Measurements from ENCODE around the gene YARS1.
A peak's percentile ranks its signal among the peaks of the same experiment; 100 is the strongest.
"Not testable (repeated sequence)": the region's sequence is repeated elsewhere in the genome, so short reads cannot be mapped to it uniquely, and the experiment has no call there.

Gene YARS1

DNA sequence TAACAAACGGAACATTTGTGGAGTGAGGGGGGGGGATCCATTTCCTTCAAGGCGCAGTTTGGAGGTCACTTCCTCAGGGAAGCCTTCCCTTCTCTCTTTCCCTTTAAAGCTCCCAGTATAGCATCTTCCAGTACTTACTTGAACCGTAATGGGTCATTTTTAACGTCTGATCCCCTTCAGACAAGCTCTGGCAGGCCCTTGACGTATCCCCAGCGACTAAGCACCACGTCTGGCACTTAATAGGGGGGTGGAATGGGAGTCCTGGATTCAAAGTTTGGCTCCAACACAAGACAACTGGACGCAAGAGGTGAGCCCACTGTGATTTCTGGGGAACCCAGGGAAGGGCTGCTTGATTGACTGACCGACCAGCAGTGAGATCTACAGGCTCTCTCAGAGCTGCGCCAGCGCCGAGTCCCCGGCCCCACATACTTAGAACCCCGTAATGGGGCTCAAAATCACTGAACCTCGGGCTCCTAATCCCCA, 441 bp downstream of the YARS1 start:
- no peaks in the 10 kb centered on the region for H3K36me3 ChIP-seq (ENCODE audit: control insufficient read depth in 2 of 2, insufficient read depth in 2 of 2, low read length in 2 of 2)
- peak overlapping the region; percentile 93 to 96 for H3K9ac ChIP-seq (ENCODE audit: low read depth in 1 of 2, low read length in 2 of 2)
- H3K4me3 ChIP-seq (ENCODE audit: low read length in 2 of 2), result peak overlapping the region; percentile 97
- peaks cover 22 to 24% of the 10 kb centered on the region in 2 donors for H3K4me1 ChIP-seq (ENCODE audit: control insufficient read depth in 2 of 2, insufficient read depth in 2 of 2, low read length in 2 of 2)
- no peaks in the 10 kb centered on the region for H3K27me3 ChIP-seq (ENCODE audit: control insufficient read depth in 2 of 2, insufficient read depth in 2 of 2, low read length in 2 of 2)
- peak overlapping the region; percentile 75 to 97 for H3K27ac ChIP-seq (ENCODE audit: low read depth in 2 of 2, low read length in 2 of 2)
- no peaks in the 10 kb centered on the region for H3K9me3 ChIP-seq (ENCODE audit: control insufficient read depth in 2 of 2, low read length in 2 of 2)

DNA sequence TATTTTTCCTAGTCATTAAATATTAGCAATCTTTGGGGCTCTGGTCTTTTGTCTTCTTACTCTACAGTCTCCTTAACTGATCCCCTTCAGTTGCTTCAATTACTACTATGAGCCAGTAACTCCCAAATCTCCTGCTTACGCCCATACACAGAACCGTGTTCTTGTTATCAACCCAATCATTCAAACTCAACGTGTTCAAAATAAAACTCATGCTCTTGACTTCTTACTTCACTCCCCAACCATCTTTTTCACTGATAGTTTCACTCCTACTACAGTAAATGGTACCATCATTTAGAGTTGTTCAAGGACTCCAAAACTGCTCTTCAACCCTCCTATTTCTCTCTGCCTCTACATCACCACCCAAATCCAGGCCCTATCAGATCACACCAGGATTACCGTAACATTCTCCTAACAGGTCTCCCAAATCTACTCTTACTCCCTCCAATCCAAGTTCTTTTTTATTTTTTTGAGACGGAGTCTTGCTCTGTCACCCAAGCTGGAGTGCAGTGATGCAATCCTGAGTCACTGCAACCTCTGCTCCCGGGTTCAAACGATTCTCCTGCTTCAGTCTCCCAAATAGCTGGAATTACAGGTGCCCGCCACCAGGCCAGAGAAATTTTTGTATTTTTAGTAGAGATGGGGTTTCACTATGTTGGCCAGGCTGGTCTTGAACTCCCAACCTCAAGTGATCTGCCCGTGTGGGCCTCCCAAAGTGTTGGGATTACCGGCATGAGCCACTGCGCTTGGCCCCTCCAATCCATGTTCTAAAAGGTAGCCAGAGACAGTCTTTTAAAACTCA, 3.0 kb downstream of the YARS1 start:
- Histone ChIP-seq H3K36me3 (ENCODE audit: control insufficient read depth in 2 of 2, insufficient read depth in 2 of 2, low read length in 2 of 2) (peaks cover 14 to 19% of the 10 kb centered on the region in 2 donors), H3K9me3 (ENCODE audit: control insufficient read depth in 2 of 2, low read length in 2 of 2) (no peaks in the 10 kb centered on the region), H3K27ac (ENCODE audit: low read depth in 2 of 2, low read length in 2 of 2) (no peak overlapping the region), H3K4me1 (ENCODE audit: control insufficient read depth in 2 of 2, insufficient read depth in 2 of 2, low read length in 2 of 2) (peaks cover 19 to 21% of the 10 kb centered on the region in 2 donors), H3K27me3 (ENCODE audit: control insufficient read depth in 2 of 2, insufficient read depth in 2 of 2, low read length in 2 of 2) (no peaks in the 10 kb centered on the region), H3K4me3 (ENCODE audit: low read length in 2 of 2) (no peak overlapping the region), H3K9ac (ENCODE audit: low read depth in 1 of 2, low read length in 2 of 2) (no peak overlapping the region)

DNA sequence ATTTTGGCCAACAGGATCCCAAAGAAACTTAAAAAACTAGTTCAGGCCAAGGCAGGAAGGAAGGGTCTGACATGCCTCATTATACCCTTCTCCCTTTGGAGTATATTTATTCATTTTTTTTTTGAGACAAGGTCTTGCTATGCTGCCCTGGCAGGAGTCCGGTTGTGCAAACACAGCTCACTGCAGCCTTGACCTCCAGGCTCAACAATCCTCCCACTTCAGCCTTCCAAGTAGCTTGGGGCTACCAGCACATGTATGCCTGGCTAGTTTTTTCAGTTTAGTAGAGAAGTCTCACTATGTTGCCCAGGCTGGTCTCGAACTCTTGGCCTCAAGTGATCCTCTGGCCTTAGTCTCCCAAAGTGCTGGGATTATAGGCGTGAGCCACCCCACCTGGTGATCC, 5.2 kb downstream of the YARS1 start:
- peaks cover 21 to 22% of the 10 kb centered on the region in 2 donors for H3K36me3 ChIP-seq (ENCODE audit: control insufficient read depth in 2 of 2, insufficient read depth in 2 of 2, low read length in 2 of 2)
- no peaks in the 10 kb centered on the region for H3K9me3 ChIP-seq (ENCODE audit: control insufficient read depth in 2 of 2, low read length in 2 of 2)
- H3K4me1 ChIP-seq (ENCODE audit: control insufficient read depth in 2 of 2, insufficient read depth in 2 of 2, low read length in 2 of 2), result peaks cover 10 to 13% of the 10 kb centered on the region in 2 donors
- no peak overlapping the region for H3K9ac ChIP-seq (ENCODE audit: low read depth in 1 of 2, low read length in 2 of 2)
- no peaks in the 10 kb centered on the region for H3K27me3 ChIP-seq (ENCODE audit: control insufficient read depth in 2 of 2, insufficient read depth in 2 of 2, low read length in 2 of 2)
- no peak overlapping the region for H3K4me3 ChIP-seq (ENCODE audit: low read length in 2 of 2)
- H3K27ac ChIP-seq (ENCODE audit: low read depth in 2 of 2, low read length in 2 of 2), result no peak overlapping the region

DNA sequence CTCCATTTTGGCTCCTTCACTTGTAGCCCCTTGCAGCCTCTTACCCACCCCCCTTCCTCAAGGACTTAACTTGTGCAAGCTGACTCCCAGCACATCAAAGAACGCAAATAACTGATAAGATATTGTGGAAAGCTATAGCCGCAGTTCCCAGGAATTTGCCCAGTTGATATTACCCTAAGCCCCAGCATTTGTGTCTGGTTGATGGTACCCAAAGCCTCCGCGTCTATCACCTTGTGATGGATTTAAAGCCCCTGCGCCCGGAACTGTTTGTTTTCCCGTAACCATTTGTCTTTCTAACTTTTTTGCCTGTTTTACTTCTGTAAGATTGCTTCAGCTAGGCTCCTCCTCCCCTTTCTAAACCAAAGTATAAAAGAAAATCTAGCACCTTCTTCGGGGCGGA, 5.9 kb downstream of the YARS1 start:
- peaks cover 8 to 9% of the 10 kb centered on the region in 2 donors for H3K4me1 ChIP-seq (ENCODE audit: control insufficient read depth in 2 of 2, insufficient read depth in 2 of 2, low read length in 2 of 2)
- no peaks in the 10 kb centered on the region for H3K9me3 ChIP-seq (ENCODE audit: control insufficient read depth in 2 of 2, low read length in 2 of 2)
- H3K9ac ChIP-seq (ENCODE audit: low read depth in 1 of 2, low read length in 2 of 2), result no peak overlapping the region
- H3K36me3 ChIP-seq (ENCODE audit: control insufficient read depth in 2 of 2, insufficient read depth in 2 of 2, low read length in 2 of 2), result peaks cover 23 to 28% of the 10 kb centered on the region in 2 donors
- H3K4me3 ChIP-seq (ENCODE audit: low read length in 2 of 2), result no peak overlapping the region
- H3K27ac ChIP-seq (ENCODE audit: low read depth in 2 of 2, low read length in 2 of 2), result no peak overlapping the region
- H3K27me3 ChIP-seq (ENCODE audit: control insufficient read depth in 2 of 2, insufficient read depth in 2 of 2, low read length in 2 of 2), result no peaks in the 10 kb centered on the region

DNA sequence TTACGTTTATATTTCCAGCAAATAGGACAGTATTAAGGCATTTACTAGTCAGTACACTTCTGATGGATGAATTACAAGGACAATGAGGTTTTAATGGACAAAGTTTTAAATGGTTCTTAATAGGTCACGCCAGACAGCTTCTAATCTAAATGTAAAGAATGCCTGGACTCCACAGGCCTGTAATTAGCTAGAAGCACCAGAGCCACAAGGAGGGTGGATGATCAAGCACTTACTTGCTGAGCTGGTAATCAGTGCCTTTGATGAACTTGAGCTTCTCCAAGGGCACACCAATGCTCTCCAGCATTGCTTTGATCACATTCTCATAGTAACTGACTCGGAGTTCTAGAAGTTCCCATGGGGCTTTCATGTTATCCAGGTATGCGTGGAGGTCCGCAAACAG, 6.8 kb downstream of the YARS1 start:
- H3K27me3 ChIP-seq (ENCODE audit: control insufficient read depth in 2 of 2, insufficient read depth in 2 of 2, low read length in 2 of 2), result no peaks in the 10 kb centered on the region
- no peak overlapping the region for H3K27ac ChIP-seq (ENCODE audit: low read depth in 2 of 2, low read length in 2 of 2)
- H3K4me3 ChIP-seq (ENCODE audit: low read length in 2 of 2), result no peak overlapping the region
- H3K4me1 ChIP-seq (ENCODE audit: control insufficient read depth in 2 of 2, insufficient read depth in 2 of 2, low read length in 2 of 2), result peaks cover under 1 to 2% of the 10 kb centered on the region in 2 donors
- H3K9me3 ChIP-seq (ENCODE audit: control insufficient read depth in 2 of 2, low read length in 2 of 2), result no peaks in the 10 kb centered on the region
- peaks cover 29 to 34% of the 10 kb centered on the region in 2 donors for H3K36me3 ChIP-seq (ENCODE audit: control insufficient read depth in 2 of 2, insufficient read depth in 2 of 2, low read length in 2 of 2)
- no peak overlapping the region for H3K9ac ChIP-seq (ENCODE audit: low read depth in 1 of 2, low read length in 2 of 2)

DNA sequence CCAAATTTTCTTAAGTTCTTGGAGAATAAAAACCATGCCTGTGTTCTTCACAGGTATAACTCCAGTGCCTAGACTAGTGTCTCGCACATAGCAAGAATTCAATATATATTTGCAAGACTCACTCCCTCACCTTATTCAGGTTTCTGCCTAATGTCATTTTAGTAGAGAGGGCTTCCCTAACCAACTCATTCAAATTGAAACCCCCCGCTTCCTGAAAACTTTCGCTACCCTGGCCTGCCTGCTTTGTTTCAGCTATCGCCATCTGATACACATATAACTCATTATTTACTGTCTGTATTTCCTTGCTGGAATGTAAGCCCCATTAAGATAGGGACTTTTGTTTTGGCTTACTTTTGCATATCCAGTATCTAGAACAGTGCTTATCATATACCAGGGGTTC, 8.6 kb downstream of the YARS1 start:
- H3K9me3 ChIP-seq (ENCODE audit: control insufficient read depth in 2 of 2, low read length in 2 of 2), result no peaks in the 10 kb centered on the region
- H3K9ac ChIP-seq (ENCODE audit: low read depth in 1 of 2, low read length in 2 of 2), result no peak overlapping the region
- H3K27me3 ChIP-seq (ENCODE audit: control insufficient read depth in 2 of 2, insufficient read depth in 2 of 2, low read length in 2 of 2), result no peaks in the 10 kb centered on the region
- H3K36me3 ChIP-seq (ENCODE audit: control insufficient read depth in 2 of 2, insufficient read depth in 2 of 2, low read length in 2 of 2), result peaks cover 29 to 37% of the 10 kb centered on the region in 2 donors
- no peaks in the 10 kb centered on the region for H3K4me1 ChIP-seq (ENCODE audit: control insufficient read depth in 2 of 2, insufficient read depth in 2 of 2, low read length in 2 of 2)
- H3K4me3 ChIP-seq (ENCODE audit: low read length in 2 of 2), result no peak overlapping the region
- H3K27ac ChIP-seq (ENCODE audit: low read depth in 2 of 2, low read length in 2 of 2), result no peak overlapping the region

DNA sequence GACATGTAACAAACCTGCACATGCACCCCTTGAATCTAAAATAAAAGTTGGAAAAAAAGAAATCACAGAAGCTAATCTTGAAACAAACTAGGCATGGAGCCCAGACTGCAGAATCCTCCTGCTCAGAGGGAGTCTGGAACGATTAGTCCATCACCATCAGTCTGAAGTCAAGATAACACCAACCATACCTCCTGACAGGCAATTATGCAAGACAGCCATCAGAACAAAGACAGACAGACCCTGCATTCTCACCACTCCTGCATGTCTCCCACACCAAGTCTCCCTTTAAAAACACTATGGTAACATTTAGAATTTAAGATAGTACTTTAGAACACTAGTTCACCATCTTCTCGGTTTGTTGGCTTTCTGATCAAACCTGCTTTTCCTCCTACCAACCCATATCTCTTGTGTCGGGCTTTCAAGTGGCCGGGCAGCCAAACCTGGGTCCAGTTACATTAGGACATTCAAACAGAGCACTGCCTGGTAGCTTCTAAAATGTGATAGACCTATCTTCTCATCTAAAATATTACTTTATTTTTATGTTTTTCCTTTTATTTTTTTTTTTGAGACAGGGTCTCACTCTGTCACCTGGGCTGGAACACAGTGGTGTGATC, 10.1 kb downstream of the YARS1 start:
- H3K27ac ChIP-seq (ENCODE audit: low read depth in 2 of 2, low read length in 2 of 2), result no peak overlapping the region

DNA sequence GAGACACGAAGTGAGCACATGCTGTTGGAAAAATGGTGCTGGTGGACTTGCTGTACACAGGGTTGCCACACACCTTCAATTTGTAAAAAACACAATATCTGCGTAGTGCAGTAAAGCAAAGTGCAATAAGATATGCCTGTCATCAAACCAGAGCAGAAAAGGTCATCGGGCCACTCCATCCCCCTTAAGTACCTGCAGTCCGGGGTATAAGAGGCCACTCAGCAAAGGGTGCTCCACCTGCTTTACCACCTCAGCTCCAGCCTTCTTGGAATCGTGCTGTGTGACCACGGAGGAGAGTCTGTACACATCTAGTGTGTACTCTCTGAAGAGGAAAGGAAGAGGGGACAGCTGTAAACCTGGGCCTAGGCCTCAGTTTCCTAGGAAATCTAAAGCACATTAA, 10.9 kb downstream of the YARS1 start:
- Histone ChIP-seq H3K4me1 (ENCODE audit: control insufficient read depth in 2 of 2, insufficient read depth in 2 of 2, low read length in 2 of 2) (no peaks in the 10 kb centered on the region), H3K4me3 (ENCODE audit: low read length in 2 of 2) (no peak overlapping the region), H3K9ac (ENCODE audit: low read depth in 1 of 2, low read length in 2 of 2) (no peak overlapping the region), H3K9me3 (ENCODE audit: control insufficient read depth in 2 of 2, low read length in 2 of 2) (no peaks in the 10 kb centered on the region), H3K27me3 (ENCODE audit: control insufficient read depth in 2 of 2, insufficient read depth in 2 of 2, low read length in 2 of 2) (no peaks in the 10 kb centered on the region), H3K36me3 (ENCODE audit: control insufficient read depth in 2 of 2, insufficient read depth in 2 of 2, low read length in 2 of 2) (peaks cover 37 to 40% of the 10 kb centered on the region in 2 donors), H3K27ac (ENCODE audit: low read depth in 2 of 2, low read length in 2 of 2) (no peak overlapping the region)

More for the DNA sequence above, 10.1 kb downstream of the YARS1 start:
- Histone ChIP-seq H3K27me3 (ENCODE audit: control insufficient read depth in 2 of 2, insufficient read depth in 2 of 2, low read length in 2 of 2) (no peaks in the 10 kb centered on the region), H3K4me3 (ENCODE audit: low read length in 2 of 2) (no peak overlapping the region), H3K36me3 (ENCODE audit: control insufficient read depth in 2 of 2, insufficient read depth in 2 of 2, low read length in 2 of 2) (peaks cover 34 to 40% of the 10 kb centered on the region in 2 donors), H3K9ac (ENCODE audit: low read depth in 1 of 2, low read length in 2 of 2) (no peak overlapping the region), H3K4me1 (ENCODE audit: control insufficient read depth in 2 of 2, insufficient read depth in 2 of 2, low read length in 2 of 2) (no peaks in the 10 kb centered on the region), H3K9me3 (ENCODE audit: control insufficient read depth in 2 of 2, low read length in 2 of 2) (no peaks in the 10 kb centered on the region)

DNA sequence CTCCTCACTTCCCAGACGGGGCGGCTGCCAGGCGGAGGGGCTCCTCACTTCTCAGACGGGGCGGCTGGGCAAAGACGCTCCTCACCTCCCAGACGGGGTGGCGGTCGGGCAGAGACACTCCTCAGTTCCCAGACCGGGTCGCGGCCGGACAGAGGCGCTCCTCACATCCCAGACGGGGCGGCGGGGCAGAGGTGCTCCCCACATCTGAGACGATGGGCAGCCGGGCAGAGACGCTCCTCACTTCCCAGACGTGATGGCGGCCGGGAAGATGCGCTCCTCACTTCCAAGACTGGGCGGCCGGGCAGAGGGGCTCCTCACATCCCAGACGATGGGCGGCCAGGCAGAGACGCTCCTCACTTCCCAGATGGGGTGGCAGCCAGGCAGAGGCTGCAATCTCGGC, 12.7 kb downstream of the YARS1 start:
- not testable (repeated sequence) for H3K9me3 ChIP-seq (ENCODE audit: control insufficient read depth in 2 of 2, low read length in 2 of 2); H3K27ac ChIP-seq (ENCODE audit: low read depth in 2 of 2, low read length in 2 of 2); H3K4me3 ChIP-seq (ENCODE audit: low read length in 2 of 2); H3K9ac ChIP-seq (ENCODE audit: low read depth in 1 of 2, low read length in 2 of 2); H3K4me1 ChIP-seq (ENCODE audit: control insufficient read depth in 2 of 2, insufficient read depth in 2 of 2, low read length in 2 of 2); H3K27me3 ChIP-seq (ENCODE audit: control insufficient read depth in 2 of 2, insufficient read depth in 2 of 2, low read length in 2 of 2)
- H3K36me3 ChIP-seq (ENCODE audit: control insufficient read depth in 2 of 2, insufficient read depth in 2 of 2, low read length in 2 of 2), result peaks cover 24 to 31% of the 10 kb centered on the region in 2 donors

DNA sequence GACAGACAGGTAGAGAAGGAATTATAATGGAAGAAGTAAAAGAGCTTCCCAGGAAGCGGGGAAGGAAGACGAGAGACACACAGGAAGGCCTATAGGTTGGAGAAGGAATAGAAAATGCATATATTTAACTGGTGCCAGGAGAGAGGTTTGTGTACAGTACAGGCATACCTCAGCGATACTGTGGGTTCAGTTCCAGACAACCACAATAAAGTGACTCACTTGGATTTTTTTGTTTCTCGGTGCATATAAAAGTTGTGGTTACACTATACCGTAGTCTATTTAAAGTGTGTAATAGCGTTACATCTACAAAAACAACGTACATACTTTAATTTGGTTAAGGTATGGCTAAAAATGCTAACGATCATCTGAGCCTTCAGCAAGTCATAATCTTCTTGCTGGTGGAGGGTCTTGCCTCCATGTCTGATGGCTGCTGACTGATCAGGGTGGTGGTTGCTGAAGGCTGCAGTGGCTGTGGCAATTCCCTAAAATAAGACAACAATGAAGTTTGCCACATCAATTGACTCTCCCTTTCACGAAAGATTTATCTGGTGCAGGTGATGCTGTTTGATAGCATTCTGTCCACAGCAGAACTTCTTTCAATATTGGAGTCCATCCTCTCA, 16.0 kb downstream of the YARS1 start:
- Histone ChIP-seq H3K4me3 (ENCODE audit: low read length in 2 of 2) (no peak overlapping the region), H3K9ac (ENCODE audit: low read depth in 1 of 2, low read length in 2 of 2) (no peak overlapping the region), H3K36me3 (ENCODE audit: control insufficient read depth in 2 of 2, insufficient read depth in 2 of 2, low read length in 2 of 2) (peaks cover 27 to 29% of the 10 kb centered on the region in 2 donors), H3K9me3 (ENCODE audit: control insufficient read depth in 2 of 2, low read length in 2 of 2) (no peaks in the 10 kb centered on the region), H3K4me1 (ENCODE audit: control insufficient read depth in 2 of 2, insufficient read depth in 2 of 2, low read length in 2 of 2) (no peaks in the 10 kb centered on the region), H3K27me3 (ENCODE audit: control insufficient read depth in 2 of 2, insufficient read depth in 2 of 2, low read length in 2 of 2) (no peaks in the 10 kb centered on the region), H3K27ac (ENCODE audit: low read depth in 2 of 2, low read length in 2 of 2) (no peak overlapping the region)
